ENCODE measurements around the gene RAB4B. TPM values are rescaled to one million over a fixed set of nuclear protein-coding genes. Genes with fewer than 3 reads are reported as not detected.

RAB4B gene
- total and polyA plus RNA-seq, 2 donors (not counting 1 experiment from before 2014, with no cell fraction given) = 108 to 141 TPM

DNA sequence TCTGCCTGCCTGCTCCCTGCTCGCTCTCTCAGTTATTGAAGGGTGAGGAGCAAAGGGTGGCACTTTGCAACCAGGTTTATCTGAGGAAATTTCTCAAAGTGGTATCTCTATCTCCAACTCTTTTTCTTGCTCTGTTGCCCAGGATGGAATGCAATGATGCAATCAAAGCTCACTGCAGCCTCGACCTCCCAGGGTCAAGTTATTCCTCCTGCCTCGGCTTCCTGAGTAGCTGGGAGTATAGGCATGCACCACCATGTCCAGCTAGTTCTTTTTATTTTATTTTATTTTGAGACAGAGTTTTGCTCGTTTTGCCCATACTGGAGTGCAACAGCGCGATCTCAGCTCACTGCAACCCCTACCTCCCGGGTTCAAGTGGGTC is 32.7 kb upstream of the RAB4B start:
- no peaks in the 10 kb centered on the region for H4K20me1 ChIP-seq (ENCODE audit: control insufficient read depth, insufficient read depth, low read length, poor library complexity, severe bottlenecking)
- peaks cover 18% of the 10 kb centered on the region for H3K4me1 Mint-ChIP-seq
- no peak overlapping the region for H3K4me3 Mint-ChIP-seq
- H3K9me3 Mint-ChIP-seq (ENCODE audit: insufficient read depth) = no peaks in the 10 kb centered on the region
- H2AFZ ChIP-seq (ENCODE audit: insufficient read depth, low read depth, low read length, poor library complexity, severe bottlenecking) = no peak overlapping the region
- H3K27me3 Mint-ChIP-seq = no peaks in the 10 kb centered on the region
- no peak overlapping the region for H3K4me2 ChIP-seq (replicated peaks; ENCODE audit: low read depth, low read length, poor library complexity, severe bottlenecking)
- H3K9ac ChIP-seq (ENCODE audit: low read length) = no peak overlapping the region
- no peaks in the 10 kb centered on the region for H3K9me3 ChIP-seq (ENCODE audit: control extremely low read depth in 1 of 3, control insufficient read depth in 2 of 3, insufficient read depth in 1 of 3, low read length in 2 of 3)
- no peak for DNase-seq
- H3K79me2 ChIP-seq (ENCODE audit: control insufficient read depth, insufficient read depth, low read length) = peaks cover 11% of the 10 kb centered on the region
- WGBS (ENCODE audit: insufficient coverage) = 90% methylated on average over 2 of the region's 7 CpGs
- H3K27ac ChIP-seq (ENCODE audit: low read length in 2 of 2) = no peak overlapping the region
- H3K27me3 ChIP-seq (replicated peaks in 1 of 4; ENCODE audit: control extremely low read depth in 1 of 4, control insufficient read depth in 3 of 4, insufficient read depth in 4 of 4, low read length in 3 of 4) = no peaks in the 10 kb centered on the region
- TF ChIP-seq, protein P1, sequence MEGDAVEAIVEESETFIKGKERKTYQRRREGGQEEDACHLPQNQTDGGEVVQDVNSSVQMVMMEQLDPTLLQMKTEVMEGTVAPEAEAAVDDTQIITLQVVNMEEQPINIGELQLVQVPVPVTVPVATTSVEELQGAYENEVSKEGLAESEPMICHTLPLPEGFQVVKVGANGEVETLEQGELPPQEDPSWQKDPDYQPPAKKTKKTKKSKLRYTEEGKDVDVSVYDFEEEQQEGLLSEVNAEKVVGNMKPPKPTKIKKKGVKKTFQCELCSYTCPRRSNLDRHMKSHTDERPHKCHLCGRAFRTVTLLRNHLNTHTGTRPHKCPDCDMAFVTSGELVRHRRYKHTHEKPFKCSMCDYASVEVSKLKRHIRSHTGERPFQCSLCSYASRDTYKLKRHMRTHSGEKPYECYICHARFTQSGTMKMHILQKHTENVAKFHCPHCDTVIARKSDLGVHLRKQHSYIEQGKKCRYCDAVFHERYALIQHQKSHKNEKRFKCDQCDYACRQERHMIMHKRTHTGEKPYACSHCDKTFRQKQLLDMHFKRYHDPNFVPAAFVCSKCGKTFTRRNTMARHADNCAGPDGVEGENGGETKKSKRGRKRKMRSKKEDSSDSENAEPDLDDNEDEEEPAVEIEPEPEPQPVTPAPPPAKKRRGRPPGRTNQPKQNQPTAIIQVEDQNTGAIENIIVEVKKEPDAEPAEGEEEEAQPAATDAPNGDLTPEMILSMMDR (IDR thresholded peaks at IDR 0.05) = no peak
- TF ChIP-seq EZH2 (IDR thresholded peaks at IDR 0.05; ENCODE audit: borderline replicate concordance, insufficient read depth, low read depth, low read length, poor library complexity, severe bottlenecking) = no peak
- CTCF ChIA-PET = interaction anchor here (1.1 kb wide), 1 partner anchor 24 kb away, joined by 4 read pairs; no protein-coding TSS in a partner anchor
- POLR2A ChIA-PET = interaction anchor here (1.0 kb wide), 1 partner anchor 32 kb away, joined by 4 read pairs; the partner anchor contains the start of gene RAB4B
- H3K4me3 ChIP-seq (ENCODE audit: control extremely low read depth in 1 of 5, extremely low read depth in 1 of 5, insufficient read depth in 1 of 5, low read depth in 2 of 5, low read length in 4 of 5) = no peak overlapping the region
- H3K4me1 ChIP-seq (ENCODE audit: control insufficient read depth in 2 of 2, insufficient read depth in 2 of 2, low read length in 2 of 2) = peaks cover 9 to 17% of the 10 kb centered on the region in 2 donors
- intact Hi-C loops (cut with micrococcal nuclease) = no loop called here
- no peak for ATAC-seq (ENCODE audit: low read depth)
- peaks cover 0 to 2% of the 10 kb centered on the region in 2 experiments for H3K36me3 ChIP-seq (replicated peaks in 1 of 2; ENCODE audit: control extremely low read depth in 1 of 2, control insufficient read depth in 1 of 2, extremely low read depth in 1 of 2, insufficient read depth in 2 of 2, low read length in 1 of 2)
- H3K27ac Mint-ChIP-seq = no peak overlapping the region

DNA sequence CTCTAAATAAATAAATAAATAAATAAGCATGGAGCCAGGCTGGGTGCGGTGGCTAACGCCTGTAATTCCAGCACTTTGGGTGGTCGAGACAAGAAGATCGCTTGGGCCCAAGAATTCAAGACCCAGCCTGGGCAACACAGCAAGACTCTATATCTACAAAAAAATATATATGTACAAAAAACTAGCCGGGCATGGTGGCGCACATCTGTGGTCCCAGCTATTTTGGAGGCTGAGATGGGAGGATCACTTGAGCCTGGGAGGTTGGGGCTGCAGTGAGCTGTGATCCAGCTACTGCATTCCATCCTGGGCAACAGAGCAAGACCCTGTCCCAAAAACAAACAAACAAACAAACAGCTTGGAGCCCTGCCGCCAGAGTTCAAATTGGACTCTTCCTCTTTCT is 30.5 kb upstream of the RAB4B start:
- no peaks in the 10 kb centered on the region for H3K9me3 Mint-ChIP-seq (ENCODE audit: insufficient read depth)

More for the DNA sequence above, 30.5 kb upstream of the RAB4B start:
- POLR2A ChIA-PET = interaction anchor here (0.5 kb wide), 1 partner anchor 691 kb away, joined by 4 read pairs; the partner anchor contains the start of gene ZNF780B
- Mint-ChIP-seq H3K4me3 (no peak overlapping the region), H3K27me3 (no peaks in the 10 kb centered on the region), H3K4me1 (peaks cover 25% of the 10 kb centered on the region), H3K27ac (no peak overlapping the region)
- Histone ChIP-seq H2AFZ (ENCODE audit: insufficient read depth, low read depth, low read length, poor library complexity, severe bottlenecking) (no peak overlapping the region), H3K4me3 (ENCODE audit: control extremely low read depth in 1 of 5, extremely low read depth in 1 of 5, insufficient read depth in 1 of 5, low read depth in 2 of 5, low read length in 4 of 5) (no peak overlapping the region), H3K4me1 (ENCODE audit: control insufficient read depth in 2 of 2, insufficient read depth in 2 of 2, low read length in 2 of 2) (peaks cover 14 to 28% of the 10 kb centered on the region in 2 donors), H3K27me3 (replicated peaks in 1 of 4; ENCODE audit: control extremely low read depth in 1 of 4, control insufficient read depth in 3 of 4, insufficient read depth in 4 of 4, low read length in 3 of 4) (no peaks in the 10 kb centered on the region), H3K79me2 (ENCODE audit: control insufficient read depth, insufficient read depth, low read length) (peaks cover 27% of the 10 kb centered on the region), H3K9me3 (ENCODE audit: control extremely low read depth in 1 of 3, control insufficient read depth in 2 of 3, insufficient read depth in 1 of 3, low read length in 2 of 3) (no peaks in the 10 kb centered on the region), H3K9ac (ENCODE audit: low read length) (no peak overlapping the region), H3K4me2 (replicated peaks; ENCODE audit: low read depth, low read length, poor library complexity, severe bottlenecking) (no peak overlapping the region), H4K20me1 (ENCODE audit: control insufficient read depth, insufficient read depth, low read length, poor library complexity, severe bottlenecking) (no peaks in the 10 kb centered on the region), H3K36me3 (replicated peaks in 1 of 2; ENCODE audit: control extremely low read depth in 1 of 2, control insufficient read depth in 1 of 2, extremely low read depth in 1 of 2, insufficient read depth in 2 of 2, low read length in 1 of 2) (no peaks in the 10 kb centered on the region), H3K27ac (ENCODE audit: low read length in 2 of 2) (no peak overlapping the region)
- DNase-seq (no peak), ATAC-seq (ENCODE audit: low read depth) (no peak)
- CTCF ChIA-PET = interaction anchor here (0.7 to 1.3 kb wide), 2 partner anchors 84 to 397 kb away, joined by 3 read pairs; no protein-coding TSS in a partner anchor
- intact Hi-C loops (cut with micrococcal nuclease) = no loop called here
- TF ChIP-seq, protein P1 (IDR thresholded peaks at IDR 0.05) = no peak
- no peak for TF ChIP-seq EZH2 (IDR thresholded peaks at IDR 0.05; ENCODE audit: borderline replicate concordance, insufficient read depth, low read depth, low read length, poor library complexity, severe bottlenecking)
- WGBS (ENCODE audit: insufficient coverage) = no CpG with 5 or more reads among the region's 7 CpGs

Measured in B cell (primary cell).